GM18502 (cell line): Measurements from ENCODE around the gene PLA2G4D.

Experiments
- ATAC-seq: cut with Tn5 transposase; IDR thresholded peaks from one replicate; pipeline ENCODE4 v1.9.1; 2021; ENCODE audit warnings: mild to moderate bottlenecking; ENCODE audit not compliant: unreplicated experiment, poor library complexity

Gene PLA2G4D

DNA sequence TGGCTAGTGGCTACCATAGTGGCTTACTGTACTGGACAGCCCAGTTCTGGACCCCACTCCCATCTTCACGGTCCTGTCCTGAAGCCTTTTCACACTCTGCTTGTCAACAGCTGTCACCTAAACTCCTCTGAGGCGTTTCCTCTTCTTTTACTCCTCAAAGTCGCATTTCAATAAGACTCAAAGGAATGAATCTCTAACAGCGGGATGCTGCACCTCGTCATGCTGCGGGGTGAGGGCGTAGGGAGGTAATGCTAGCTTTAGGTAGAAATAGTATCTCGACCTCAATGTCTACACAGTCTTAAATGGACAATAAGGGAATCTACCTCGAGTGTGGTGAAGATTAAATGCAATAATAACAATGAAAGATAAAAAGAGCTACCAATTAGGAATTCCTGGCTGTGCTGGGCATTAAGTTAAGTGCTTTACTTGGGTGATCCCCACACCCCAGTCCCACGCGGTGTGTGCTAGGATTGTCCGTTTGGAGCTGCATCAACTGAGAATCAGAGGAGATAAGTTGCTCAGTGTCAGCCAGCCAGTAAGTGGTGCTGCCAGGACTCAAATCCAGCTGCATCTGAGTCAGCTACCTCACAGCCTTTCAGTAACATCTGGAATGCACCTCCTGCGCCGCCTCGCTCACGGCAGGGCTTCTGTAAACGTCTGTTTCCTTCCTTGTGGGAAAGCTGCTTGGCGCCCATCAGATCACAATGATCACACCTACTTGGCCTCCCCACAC is 14.0 kb downstream of the PLA2G4D start:
- ATAC-seq: no peak

- ATAC-seq: no peak
These were observed 14.9 kb downstream of the PLA2G4D start for GRCh38 chr15:42079401-42079908.

DNA sequence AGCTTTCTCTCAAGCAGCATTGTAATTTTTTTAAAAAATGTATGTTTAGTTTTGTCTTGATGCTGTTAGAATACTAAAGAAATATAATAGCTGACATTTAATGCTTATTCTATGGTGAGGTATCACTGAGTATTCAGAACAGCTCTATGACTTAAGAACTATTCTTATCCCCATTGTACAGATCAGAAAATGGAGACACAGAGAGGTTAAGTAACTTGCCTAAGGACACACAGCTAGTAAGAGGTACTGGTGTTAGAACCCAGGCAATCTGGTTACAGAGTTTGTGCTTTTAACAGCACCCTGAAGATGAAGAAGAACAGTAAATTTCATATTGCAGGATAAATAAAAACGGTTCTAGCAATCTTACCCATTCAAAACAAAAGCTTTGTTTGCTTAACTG is 15.5 kb downstream of the PLA2G4D start:
- no peak for ATAC-seq

- ATAC-seq: no peak
These were observed 16.7 kb downstream of the PLA2G4D start for GRCh38 chr15:42077689-42078088.

GRCh38 chr15:42073418-42073817 is 20.9 kb downstream of the PLA2G4D start:
- ATAC-seq: no peak

DNA sequence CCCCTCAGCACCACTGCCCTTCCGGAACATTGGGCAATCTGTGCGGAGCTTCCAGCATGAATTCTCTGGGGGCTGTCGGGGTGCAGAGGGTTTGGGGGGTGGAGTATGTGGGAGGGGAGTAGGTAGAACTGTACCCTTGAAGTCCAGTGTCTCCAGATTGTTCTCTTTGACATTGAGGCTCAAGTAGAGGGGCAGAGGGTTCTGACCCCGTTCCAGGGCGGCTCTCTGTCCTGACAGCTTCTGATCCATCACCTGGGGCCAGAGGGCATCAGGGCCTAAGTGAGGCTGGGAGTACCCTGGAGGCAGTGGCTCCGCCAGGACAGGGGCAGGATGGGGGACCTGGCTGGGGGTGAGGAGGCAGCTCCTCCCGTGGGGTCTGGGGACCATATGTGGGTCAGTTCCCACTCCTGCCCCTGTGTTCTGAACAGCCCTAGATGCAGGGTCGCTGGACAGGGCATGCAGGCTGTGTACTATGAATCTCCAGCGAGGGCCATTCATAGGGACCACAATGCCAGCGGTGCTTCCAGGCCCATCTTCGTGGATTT is 22.1 kb downstream of the PLA2G4D start:
- ATAC-seq: no peak

DNA sequence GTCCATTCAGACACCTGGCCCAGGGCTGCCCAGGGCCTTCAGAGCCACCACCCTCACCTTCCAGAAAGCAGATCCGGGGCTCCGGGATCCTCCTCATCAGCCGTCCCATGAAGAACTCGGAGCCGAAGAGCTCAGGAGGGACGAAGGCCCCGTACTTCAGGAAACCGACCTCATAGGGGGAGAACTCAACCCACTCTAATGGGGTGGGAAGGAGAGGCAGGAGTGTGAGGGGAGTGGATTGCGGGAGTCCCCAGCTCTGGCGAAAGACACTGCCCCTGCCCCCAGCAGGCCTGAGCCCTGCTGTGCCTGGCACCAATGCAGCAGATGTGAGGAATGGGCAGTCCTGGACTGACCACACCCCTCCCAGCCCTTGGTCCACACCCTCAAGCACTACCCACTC is 22.6 kb downstream of the PLA2G4D start:
- no peak for ATAC-seq

- ATAC-seq: no peak
These were observed 23.4 kb downstream of the PLA2G4D start for GRCh38 chr15:42070976-42071350.

GRCh38 chr15:42070279-42070975 is 23.9 kb downstream of the PLA2G4D start:
- no peak for ATAC-seq

GRCh38 chr15:42069496-42070278 is 24.7 kb downstream of the PLA2G4D start:
- ATAC-seq: no peak

- no peak for ATAC-seq
These were observed 25.3 kb downstream of the PLA2G4D start for GRCh38 chr15:42069025-42069424.

DNA sequence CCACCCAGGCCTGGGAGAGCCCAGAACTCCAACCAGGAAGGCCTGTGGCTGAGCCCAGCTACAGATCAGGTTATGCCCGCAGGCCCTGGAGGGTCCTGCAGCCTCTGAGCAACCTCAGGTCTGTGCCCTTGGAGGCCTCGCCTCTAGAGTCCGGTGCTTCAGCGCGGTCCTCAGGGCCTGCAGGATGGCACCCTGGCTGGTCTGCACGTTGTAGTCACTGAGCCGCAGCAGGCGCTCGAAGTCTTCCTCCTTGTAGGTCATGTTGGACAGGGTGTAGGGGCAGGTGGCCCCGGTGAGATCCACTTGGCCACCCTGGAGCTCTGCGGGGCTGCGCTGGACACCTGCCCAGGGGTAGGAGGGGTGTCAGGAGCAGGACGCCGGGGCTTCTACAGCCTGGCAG is 25.8 kb downstream of the PLA2G4D start:
- no peak for ATAC-seq

GRCh38 chr15:42066764-42067415 is 27.5 kb downstream of the PLA2G4D start:
- no peak for ATAC-seq

DNA sequence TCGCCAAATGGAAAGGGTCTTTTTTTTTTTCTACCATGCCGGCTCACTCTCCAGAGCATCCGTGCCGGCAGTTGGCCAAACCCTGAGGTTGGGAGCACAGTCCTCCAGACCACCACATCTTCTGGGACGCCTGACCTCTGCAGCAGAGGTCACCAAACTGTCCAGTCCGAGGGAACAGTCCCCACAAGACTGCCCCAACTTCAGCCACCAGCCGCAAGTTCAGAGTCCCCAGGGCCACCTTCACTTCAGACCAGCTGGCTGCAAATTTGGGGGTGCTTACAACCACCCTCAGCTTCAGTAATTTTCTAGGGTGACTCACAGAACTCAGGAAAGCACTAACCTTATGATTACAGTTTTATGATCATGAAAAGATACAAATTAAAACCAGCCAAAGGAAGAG is 28.9 kb downstream of the PLA2G4D start:
- ATAC-seq: no peak

DNA sequence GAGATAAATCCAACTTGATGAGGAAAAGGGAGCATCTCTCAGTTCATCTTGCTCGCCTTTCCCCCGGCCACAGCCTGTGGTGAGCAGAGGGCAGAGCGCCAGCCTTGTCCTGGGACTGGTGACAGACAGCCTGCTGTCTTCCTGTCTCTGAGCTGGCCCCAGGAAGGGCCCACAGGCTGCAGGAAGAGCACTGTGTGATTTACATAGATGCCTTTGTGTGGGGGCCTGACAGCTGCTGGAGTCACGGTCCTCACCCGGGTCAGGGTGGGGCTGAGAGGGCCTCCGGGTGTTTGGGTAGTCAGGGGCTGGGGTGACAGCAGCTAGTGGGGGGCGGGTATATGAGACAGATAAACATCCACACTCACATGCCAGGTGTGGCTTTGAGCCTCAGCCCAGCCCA is 29.3 kb downstream of the PLA2G4D start:
- no peak for ATAC-seq

GRCh38 chr15:42064271-42064670 is 30.1 kb downstream of the PLA2G4D start:
- ATAC-seq: no peak

DNA sequence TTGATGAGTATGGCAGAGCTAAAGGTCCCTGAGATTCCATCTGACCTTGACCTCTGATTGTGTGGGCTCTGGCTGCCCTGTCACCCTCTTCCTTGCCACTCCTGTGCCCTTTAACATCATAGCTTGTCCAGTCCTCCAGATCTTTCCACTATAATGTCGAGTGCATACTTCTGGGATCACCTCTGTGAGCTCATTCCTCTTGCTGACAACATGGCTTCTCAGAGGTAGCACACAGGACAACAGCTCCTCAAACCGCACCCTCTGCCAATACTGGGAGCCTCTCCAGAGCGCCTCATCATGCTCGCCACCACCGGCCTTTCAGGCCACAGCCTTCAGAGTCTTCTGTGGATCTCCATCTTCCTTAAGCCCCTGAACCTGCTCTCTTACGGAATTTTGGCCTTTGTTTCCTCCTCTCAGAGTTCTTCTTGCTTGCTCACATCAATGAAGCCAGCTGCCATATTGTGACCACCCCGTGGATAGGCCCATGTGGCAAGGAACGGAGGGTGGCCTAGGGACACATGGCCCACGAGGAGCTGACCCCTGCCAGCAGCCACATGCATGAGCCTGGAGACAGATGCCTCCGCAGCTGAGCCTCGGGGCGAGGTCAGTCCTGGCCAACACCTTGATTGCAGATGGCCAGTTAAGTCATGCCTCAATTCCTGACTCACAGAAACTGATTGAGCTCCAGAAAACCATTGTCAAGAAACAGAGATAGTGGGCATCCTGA is 31.1 kb downstream of the PLA2G4D start:
- ATAC-seq: no peak

- no peak for ATAC-seq
These were observed 32.0 kb downstream of the PLA2G4D start for GRCh38 chr15:42062284-42062806.

DNA sequence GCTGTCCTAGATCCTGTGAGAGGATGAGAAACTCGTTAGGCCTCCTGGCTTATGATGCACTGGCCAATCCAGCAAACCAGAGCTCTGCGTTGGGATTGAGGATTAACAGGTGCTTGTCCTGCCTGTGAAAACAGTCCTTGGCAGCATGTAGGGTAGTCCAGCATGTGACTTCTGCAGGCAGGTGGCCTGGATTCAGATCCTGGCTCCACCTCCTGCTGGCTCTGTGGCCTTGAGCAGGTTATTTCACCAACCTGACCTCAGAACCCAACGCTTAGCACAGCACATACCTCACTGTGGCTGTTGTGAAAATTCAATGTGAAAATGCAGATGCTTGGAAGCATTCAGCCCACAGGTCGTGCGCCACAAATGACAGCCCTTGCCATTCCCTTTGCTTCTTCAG is 33.6 kb downstream of the PLA2G4D start:
- no peak for ATAC-seq

- no peak for ATAC-seq
These were observed 33.9 kb downstream of the PLA2G4D start for GRCh38 chr15:42060477-42060763.
